Neural cell (in vitro differentiated cells): ENCODE results near the gene APBA2. TPM values are rescaled to one million over a fixed set of nuclear protein-coding genes. Genes with fewer than 3 reads are reported as not detected.

Experiments
- H2AFZ ChIP-seq: fragments of 200-600, 300-800 bp; sonication (generic), shearing (Covaris generic); 2 replicates; pipeline ENCODE4 v1.6.0; 2014; ENCODE audit warnings: low read depth, mild to moderate bottlenecking, antibody characterized with exemption, low read length, moderate library complexity
- H3F3A ChIP-seq: fragments of 200-600 bp; shearing (Covaris generic); 2 replicates; pipeline ENCODE4 v1.6.1; 2016; ENCODE audit warnings: mild to moderate bottlenecking, moderate library complexity, mixed read lengths, antibody characterized with exemption, low read length; ENCODE audit not compliant: insufficient read depth, poor library complexity, severe bottlenecking
- H3K27ac ChIP-seq: fragments of 200-600, 300-800 bp; sonication (generic), shearing (Covaris generic); 2 replicates; pipeline ENCODE4 v1.5.1; 2014; ENCODE audit warnings: mild to moderate bottlenecking, low read length, moderate library complexity
- H3K27me3 ChIP-seq: fragments of 300-800, 200-600 bp; sonication (generic), shearing (Covaris generic); 2 replicates; pipeline ENCODE4 v1.6.0; 2014; ENCODE audit warnings: mild to moderate bottlenecking, low read depth, low read length, moderate library complexity; ENCODE audit not compliant: insufficient read depth
- H3K36me3 ChIP-seq: fragments of 300-800, 200-600 bp; sonication (generic), shearing (Covaris generic); 2 replicates; pipeline ENCODE4 v1.5.1; 2014; ENCODE audit warnings: mild to moderate bottlenecking, antibody characterized with exemption, low read length, moderate library complexity; ENCODE audit not compliant: insufficient read depth
- H3K4me2 ChIP-seq: fragments of 300-800, 200-600 bp; sonication (generic), shearing (Covaris generic); 2 replicates; pipeline ENCODE4 v1.6.0; 2014; ENCODE audit warnings: mild to moderate bottlenecking, low read length
- H3K4me3 ChIP-seq: fragments of 300-800, 200-600 bp; sonication (generic), shearing (Covaris generic); 2 replicates; pipeline ENCODE4 v1.5.1; 2014; ENCODE audit warnings: mild to moderate bottlenecking, low read length, moderate library complexity
- H3K79me2 ChIP-seq: fragments of 200-600 bp; shearing (Covaris generic); replicated peaks from 2 replicates; pipeline ENCODE4 v1.6.0; 2014; ENCODE audit warnings: mild to moderate bottlenecking, low read length, moderate library complexity; ENCODE audit not compliant: insufficient read depth
- H3K9ac ChIP-seq: fragments of 300-800, 200-600 bp; sonication (generic), shearing (Covaris generic); 2 replicates; pipeline ENCODE4 v1.6.1; 2016; ENCODE audit warnings: mild to moderate bottlenecking, low read length, mixed read lengths
- H3K9me2 ChIP-seq: fragments of 200-600 bp; shearing (Covaris generic); 2 replicates; pipeline ENCODE4 v1.6.1; 2016; ENCODE audit warnings: mild to moderate bottlenecking, low read length, mixed read lengths; ENCODE audit not compliant: insufficient read depth
- H3K9me3 ChIP-seq: fragments of 200-600, 300-800 bp; sonication (generic), shearing (Covaris generic); 2 replicates; pipeline ENCODE4 v1.6.1; 2016; ENCODE audit warnings: mild to moderate bottlenecking, mixed run types, low read length, moderate library complexity, mixed read lengths
- H4K20me1 ChIP-seq: fragments of 200-600 bp; shearing (Covaris generic); 2 replicates; pipeline ENCODE4 v1.6.1; 2016; ENCODE audit warnings: mild to moderate bottlenecking, mixed run types; ENCODE audit not compliant: insufficient read depth
- EZH2 ChIP-seq: fragments of 200-600, 300-800 bp; shearing (Covaris generic), sonication (generic); IDR thresholded peaks from 2 replicates; pipeline ENCODE4 v1.6.1; 2014; ENCODE audit warnings: antibody characterized with exemption, low read length, borderline replicate concordance, mild to moderate bottlenecking; ENCODE audit not compliant: insufficient read depth, poor library complexity, severe bottlenecking
- POLR2AphosphoS5 ChIP-seq: IDR thresholded peaks from 2 replicates; pipeline ENCODE4 v1.6.1; 2012
- SMC3 ChIP-seq: fragments of 450-650 bp; conservative IDR thresholded peaks from 2 replicates; pipeline ENCODE4 v1.6.1; 2014; ENCODE audit warnings: antibody characterized with exemption, mild to moderate bottlenecking, moderate library complexity; ENCODE audit not compliant: poor library complexity
- polyA plus RNA-seq: library from polyadenylated mRNA; depleted of rRNA; stranded (reverse); fragments of >200 nt; gene quantifications from 2 replicates; pipeline ENCODE4 v1.2.3, GENCODE V29; 2014
- TF ChIP-seq, protein P1 (sequence below): fragments of 450-650 bp; IDR thresholded peaks from 2 replicates; pipeline ENCODE4 v1.5.1; 2014; ENCODE audit warnings: antibody characterized with exemption, mild to moderate bottlenecking, moderate library complexity; ENCODE audit not compliant: poor library complexity, severe bottlenecking
- TF ChIP-seq, protein P2 (sequence below): IDR thresholded peaks from 2 replicates; pipeline ENCODE4 v1.6.1; 2012; ENCODE audit warnings: borderline replicate concordance

The APBA2 gene
- polyA plus RNA-seq, 1 donor from 2014 or later: 134 TPM

DNA sequence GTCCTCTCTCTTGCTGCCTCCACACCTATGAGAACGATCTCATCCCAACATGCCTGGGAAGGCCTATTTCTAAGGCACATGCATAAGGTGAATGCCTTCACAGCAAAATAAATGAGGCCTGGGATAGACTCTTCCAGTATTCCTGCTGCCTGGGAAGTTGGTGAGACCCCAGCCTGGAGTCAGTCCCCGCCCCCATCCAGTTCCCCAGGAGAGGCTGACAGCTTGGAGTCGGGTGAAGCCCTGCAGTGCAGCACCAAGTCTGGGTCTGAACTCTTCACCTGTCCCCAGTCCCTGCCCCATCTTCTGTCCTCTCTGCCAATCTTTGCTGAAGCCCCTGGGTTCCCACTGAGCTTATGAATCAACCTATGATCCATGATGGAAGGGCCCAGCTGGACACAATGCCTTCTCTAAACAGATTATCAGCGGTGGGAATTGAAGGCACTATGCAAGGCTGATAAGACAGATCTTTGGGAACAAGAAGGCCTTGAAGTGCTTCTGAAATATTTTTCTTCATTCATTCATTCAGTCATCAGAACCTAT lies 10.2 kb upstream of the APBA2 start:
- Histone ChIP-seq H4K20me1 (no peaks in the 10 kb centered on the region), H2AFZ (no peak overlapping the region), H3K36me3 (no peaks in the 10 kb centered on the region), H3K4me3 (no peak overlapping the region), H3K79me2 (no peaks in the 10 kb centered on the region), H3F3A (no peaks in the 10 kb centered on the region), H3K4me2 (no peak overlapping the region), H3K9me3 (no peaks in the 10 kb centered on the region), H3K9ac (no peak overlapping the region), H3K27ac (no peak overlapping the region), H3K9me2 (no peaks in the 10 kb centered on the region), H3K27me3 (no peaks in the 10 kb centered on the region)
- TF ChIP-seq SMC3: no peak
- TF ChIP-seq, protein P1, sequence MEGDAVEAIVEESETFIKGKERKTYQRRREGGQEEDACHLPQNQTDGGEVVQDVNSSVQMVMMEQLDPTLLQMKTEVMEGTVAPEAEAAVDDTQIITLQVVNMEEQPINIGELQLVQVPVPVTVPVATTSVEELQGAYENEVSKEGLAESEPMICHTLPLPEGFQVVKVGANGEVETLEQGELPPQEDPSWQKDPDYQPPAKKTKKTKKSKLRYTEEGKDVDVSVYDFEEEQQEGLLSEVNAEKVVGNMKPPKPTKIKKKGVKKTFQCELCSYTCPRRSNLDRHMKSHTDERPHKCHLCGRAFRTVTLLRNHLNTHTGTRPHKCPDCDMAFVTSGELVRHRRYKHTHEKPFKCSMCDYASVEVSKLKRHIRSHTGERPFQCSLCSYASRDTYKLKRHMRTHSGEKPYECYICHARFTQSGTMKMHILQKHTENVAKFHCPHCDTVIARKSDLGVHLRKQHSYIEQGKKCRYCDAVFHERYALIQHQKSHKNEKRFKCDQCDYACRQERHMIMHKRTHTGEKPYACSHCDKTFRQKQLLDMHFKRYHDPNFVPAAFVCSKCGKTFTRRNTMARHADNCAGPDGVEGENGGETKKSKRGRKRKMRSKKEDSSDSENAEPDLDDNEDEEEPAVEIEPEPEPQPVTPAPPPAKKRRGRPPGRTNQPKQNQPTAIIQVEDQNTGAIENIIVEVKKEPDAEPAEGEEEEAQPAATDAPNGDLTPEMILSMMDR: no peak
- no peak for TF ChIP-seq POLR2AphosphoS5
- TF ChIP-seq EZH2: no peak
- TF ChIP-seq, protein P2, sequence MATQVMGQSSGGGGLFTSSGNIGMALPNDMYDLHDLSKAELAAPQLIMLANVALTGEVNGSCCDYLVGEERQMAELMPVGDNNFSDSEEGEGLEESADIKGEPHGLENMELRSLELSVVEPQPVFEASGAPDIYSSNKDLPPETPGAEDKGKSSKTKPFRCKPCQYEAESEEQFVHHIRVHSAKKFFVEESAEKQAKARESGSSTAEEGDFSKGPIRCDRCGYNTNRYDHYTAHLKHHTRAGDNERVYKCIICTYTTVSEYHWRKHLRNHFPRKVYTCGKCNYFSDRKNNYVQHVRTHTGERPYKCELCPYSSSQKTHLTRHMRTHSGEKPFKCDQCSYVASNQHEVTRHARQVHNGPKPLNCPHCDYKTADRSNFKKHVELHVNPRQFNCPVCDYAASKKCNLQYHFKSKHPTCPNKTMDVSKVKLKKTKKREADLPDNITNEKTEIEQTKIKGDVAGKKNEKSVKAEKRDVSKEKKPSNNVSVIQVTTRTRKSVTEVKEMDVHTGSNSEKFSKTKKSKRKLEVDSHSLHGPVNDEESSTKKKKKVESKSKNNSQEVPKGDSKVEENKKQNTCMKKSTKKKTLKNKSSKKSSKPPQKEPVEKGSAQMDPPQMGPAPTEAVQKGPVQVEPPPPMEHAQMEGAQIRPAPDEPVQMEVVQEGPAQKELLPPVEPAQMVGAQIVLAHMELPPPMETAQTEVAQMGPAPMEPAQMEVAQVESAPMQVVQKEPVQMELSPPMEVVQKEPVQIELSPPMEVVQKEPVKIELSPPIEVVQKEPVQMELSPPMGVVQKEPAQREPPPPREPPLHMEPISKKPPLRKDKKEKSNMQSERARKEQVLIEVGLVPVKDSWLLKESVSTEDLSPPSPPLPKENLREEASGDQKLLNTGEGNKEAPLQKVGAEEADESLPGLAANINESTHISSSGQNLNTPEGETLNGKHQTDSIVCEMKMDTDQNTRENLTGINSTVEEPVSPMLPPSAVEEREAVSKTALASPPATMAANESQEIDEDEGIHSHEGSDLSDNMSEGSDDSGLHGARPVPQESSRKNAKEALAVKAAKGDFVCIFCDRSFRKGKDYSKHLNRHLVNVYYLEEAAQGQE: no peak

DNA sequence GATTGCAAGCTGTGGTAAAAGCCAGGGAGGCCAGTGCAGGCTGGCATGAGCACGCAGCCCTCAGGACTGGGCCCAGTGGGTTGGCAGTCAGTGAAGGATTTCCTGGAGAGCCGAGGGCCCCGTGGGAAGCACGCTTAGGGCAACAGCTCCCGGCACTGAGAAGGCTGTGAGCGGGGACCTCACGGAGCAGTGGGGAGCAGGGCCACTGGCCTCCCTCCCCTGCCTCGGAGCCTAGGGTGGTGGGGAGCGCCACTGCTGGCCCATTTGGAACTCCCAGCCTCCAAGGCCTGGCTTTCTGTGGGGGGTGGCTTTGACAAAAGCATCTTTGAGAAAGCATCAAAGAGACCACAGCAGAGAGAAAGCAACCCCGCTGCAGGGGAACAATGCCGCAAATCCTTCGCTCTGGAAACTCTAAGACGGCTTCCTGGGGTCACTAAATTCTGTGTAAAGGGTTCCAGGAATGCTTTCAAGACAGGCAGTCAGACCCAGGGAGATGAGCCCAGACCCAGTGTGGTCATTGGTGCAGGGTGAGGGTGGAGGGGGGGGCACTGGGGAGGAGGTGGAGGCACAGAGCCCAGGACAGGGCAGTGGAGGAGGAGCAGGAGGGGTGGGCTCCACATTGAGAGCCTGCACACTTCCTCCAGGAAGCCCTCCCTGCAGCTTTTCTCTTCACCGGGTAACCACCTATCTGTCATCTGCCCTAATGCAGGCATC lies 9.5 kb upstream of the APBA2 start:
- H3K9me3 ChIP-seq: no peaks in the 10 kb centered on the region
- no peaks in the 10 kb centered on the region for H4K20me1 ChIP-seq
- H3K9ac ChIP-seq: no peak overlapping the region
- H3K9me2 ChIP-seq: no peaks in the 10 kb centered on the region
- no peaks in the 10 kb centered on the region for H3K79me2 ChIP-seq
- no peak overlapping the region for H3K4me2 ChIP-seq
- H3K4me3 ChIP-seq: no peak overlapping the region
- H3K36me3 ChIP-seq: no peaks in the 10 kb centered on the region
- H3K27me3 ChIP-seq: no peaks in the 10 kb centered on the region
- no peak overlapping the region for H3K27ac ChIP-seq
- H2AFZ ChIP-seq: no peak overlapping the region
- TF ChIP-seq, protein P1: no peak
- no peaks in the 10 kb centered on the region for H3F3A ChIP-seq
